Vagina (tissue), 2 donors: ENCODE measurements around the gene PARD3. TPM values are rescaled to one million over a fixed set of nuclear protein-coding genes. Genes with fewer than 3 reads are reported as not detected.
A peak's percentile ranks its signal among the peaks of the same experiment; 100 is the strongest.

ENCODE experiments used
- DNase-seq, 2 donors: peaks; one replicate each; pipeline ENCODE4 v3.0.0-alpha.2; 2017; ENCODE audit errors: extremely low spot score in 2 of 2
- H3K27ac ChIP-seq: fragments of 200-600 bp; sonication (generic); one replicate; pipeline ENCODE4 v1.5.1; 2019
- H3K27me3 ChIP-seq: fragments of 200-600 bp; sonication (generic); one replicate; pipeline ENCODE4 v1.5.1; 2019
- H3K36me3 ChIP-seq, 2 donors: fragments of 200-600 bp; sonication (generic); one replicate each; pipeline ENCODE4 v1.5.1; 2017 to 2019
- H3K4me1 ChIP-seq: fragments of 200-600 bp; sonication (generic); one replicate; pipeline ENCODE4 v1.5.1; 2019
- H3K4me3 ChIP-seq, 2 donors: fragments of 200-600 bp; sonication (generic); 1 replicate in 1 of 2; 2 replicates in 1 of 2; pipeline ENCODE4 v1.5.1; 2016 to 2019
- H3K9me3 ChIP-seq: fragments of 200-600 bp; sonication (generic); one replicate; pipeline ENCODE4 v1.5.1; 2019
- POLR2A ChIP-seq, 2 donors: fragments of 450-650 bp; IDR thresholded peaks; one replicate each; pipeline ENCODE4 v1.6.1; 2017; ENCODE audit warnings: antibody characterized with exemption in 2 of 2, mild to moderate bottlenecking in 2 of 2, moderate library complexity in 2 of 2
- POLR2AphosphoS5 ChIP-seq, 2 donors: sonication (generic); formaldehyde crosslinking; IDR thresholded peaks; one replicate each; pipeline ENCODE4 v1.9.0; 2017; ENCODE audit warnings: antibody characterized with exemption in 2 of 2, mild to moderate bottlenecking in 2 of 2, low read depth in 1 of 2; ENCODE audit not compliant: insufficient read depth in 1 of 2
- intact Hi-C: fragments of 100-400 bp; cut with DNase I; formaldehyde crosslinking; loops from one replicate; pipeline ENCODE4 v1.15.1; 2023
- total RNA-seq: library from RNA; depleted of rRNA; stranded (reverse); fragments of >200 nt; gene quantifications from one replicate; pipeline ENCODE4 v1.2.3, GENCODE V29; 2016
- TF ChIP-seq, protein P1 (sequence below), 3 experiments: fragments of 450-650 bp in 2 of 3; fragments of 200-600 bp in 1 of 3; sonication (generic) in 1 of 3; IDR thresholded peaks; one replicate each; pipeline ENCODE4 v1.5.1; 2017 to 2019; ENCODE audit warnings: antibody characterized with exemption in 3 of 3, mild to moderate bottlenecking in 2 of 3, moderate library complexity in 2 of 3

PARD3 gene
- total RNA-seq, 1 donor from 2014 or later, result 95.5 TPM

DNA sequence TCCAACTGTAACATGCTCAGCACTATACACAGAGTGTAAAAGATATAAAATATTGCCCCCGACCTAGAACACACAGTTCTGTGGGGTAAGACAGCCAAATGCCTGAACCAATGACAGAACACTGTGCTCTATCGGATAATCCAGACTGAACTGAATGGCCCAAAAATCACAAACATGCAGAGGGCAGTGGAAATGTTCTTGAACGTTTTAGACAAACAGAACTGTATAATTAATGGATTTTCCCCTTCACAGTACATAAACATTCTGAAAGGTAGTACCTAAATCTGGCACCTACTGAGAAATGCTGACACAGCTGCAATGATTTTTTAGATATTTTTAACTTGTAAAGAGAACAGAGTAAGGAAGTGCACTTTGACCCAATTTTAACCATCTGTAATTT is 33.4 kb downstream of the PARD3 start:
- Histone ChIP-seq H3K4me1 (peaks cover 55% of the 10 kb centered on the region), H3K27ac (peak overlapping the region; percentile 42), H3K36me3 (no peaks in the 10 kb centered on the region), H3K9me3 (no peaks in the 10 kb centered on the region), H3K4me3 (no peak overlapping the region), H3K27me3 (no peaks in the 10 kb centered on the region)
- intact Hi-C loops, result no loop called here
- no peak for TF ChIP-seq POLR2AphosphoS5 (IDR thresholded peaks at IDR 0.05; ENCODE audit: insufficient read depth in 1 of 2, low read depth in 1 of 2)
- TF ChIP-seq POLR2A (IDR thresholded peaks at IDR 0.05), result no peak
- TF ChIP-seq, protein P1, sequence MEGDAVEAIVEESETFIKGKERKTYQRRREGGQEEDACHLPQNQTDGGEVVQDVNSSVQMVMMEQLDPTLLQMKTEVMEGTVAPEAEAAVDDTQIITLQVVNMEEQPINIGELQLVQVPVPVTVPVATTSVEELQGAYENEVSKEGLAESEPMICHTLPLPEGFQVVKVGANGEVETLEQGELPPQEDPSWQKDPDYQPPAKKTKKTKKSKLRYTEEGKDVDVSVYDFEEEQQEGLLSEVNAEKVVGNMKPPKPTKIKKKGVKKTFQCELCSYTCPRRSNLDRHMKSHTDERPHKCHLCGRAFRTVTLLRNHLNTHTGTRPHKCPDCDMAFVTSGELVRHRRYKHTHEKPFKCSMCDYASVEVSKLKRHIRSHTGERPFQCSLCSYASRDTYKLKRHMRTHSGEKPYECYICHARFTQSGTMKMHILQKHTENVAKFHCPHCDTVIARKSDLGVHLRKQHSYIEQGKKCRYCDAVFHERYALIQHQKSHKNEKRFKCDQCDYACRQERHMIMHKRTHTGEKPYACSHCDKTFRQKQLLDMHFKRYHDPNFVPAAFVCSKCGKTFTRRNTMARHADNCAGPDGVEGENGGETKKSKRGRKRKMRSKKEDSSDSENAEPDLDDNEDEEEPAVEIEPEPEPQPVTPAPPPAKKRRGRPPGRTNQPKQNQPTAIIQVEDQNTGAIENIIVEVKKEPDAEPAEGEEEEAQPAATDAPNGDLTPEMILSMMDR (IDR thresholded peaks at IDR 0.05), result no peak
- DNase-seq, result no peak

DNA sequence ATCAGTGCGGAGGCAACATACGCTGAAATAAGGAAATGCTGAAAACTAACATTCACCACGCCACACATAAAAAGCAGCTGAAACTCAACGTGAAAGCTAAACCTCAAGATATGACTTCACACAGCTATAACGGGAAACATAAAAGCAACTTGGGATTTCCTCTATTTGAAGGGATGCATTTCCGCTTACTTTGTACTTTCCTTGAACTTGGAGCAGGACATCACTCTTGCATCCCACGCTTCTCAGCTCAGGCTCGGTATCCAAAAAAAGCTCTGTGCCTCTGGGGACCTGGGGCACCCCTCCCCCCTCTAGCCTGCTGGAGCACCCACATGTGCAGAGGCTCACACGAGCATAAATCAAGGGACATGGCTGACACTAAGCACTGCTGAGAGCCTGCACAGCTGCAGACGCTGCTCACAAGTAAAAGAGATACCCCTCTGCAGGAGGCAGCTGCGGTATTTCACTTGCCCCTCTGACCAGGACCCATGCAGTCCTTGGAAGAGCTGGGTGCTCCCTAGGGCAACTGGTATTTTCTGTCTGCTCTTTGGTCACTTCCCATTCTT is 34.2 kb downstream of the PARD3 start:
- Histone ChIP-seq H3K4me1 (peaks cover 47% of the 10 kb centered on the region), H3K4me3 (peak overlapping the region in 1 of 2 donors; percentile 6), H3K36me3 (no peaks in the 10 kb centered on the region), H3K27me3 (no peaks in the 10 kb centered on the region), H3K27ac (peak overlapping the region; percentile 42), H3K9me3 (no peaks in the 10 kb centered on the region)
- DNase-seq, result no peak
- intact Hi-C loops, result no loop called here
- TF ChIP-seq POLR2AphosphoS5 (IDR thresholded peaks at IDR 0.05; ENCODE audit: insufficient read depth in 1 of 2, low read depth in 1 of 2) (peak; percentile 33 to 72), POLR2A (IDR thresholded peaks at IDR 0.05) (no peak)
- TF ChIP-seq, protein P1 (IDR thresholded peaks at IDR 0.05), result no peak

DNA sequence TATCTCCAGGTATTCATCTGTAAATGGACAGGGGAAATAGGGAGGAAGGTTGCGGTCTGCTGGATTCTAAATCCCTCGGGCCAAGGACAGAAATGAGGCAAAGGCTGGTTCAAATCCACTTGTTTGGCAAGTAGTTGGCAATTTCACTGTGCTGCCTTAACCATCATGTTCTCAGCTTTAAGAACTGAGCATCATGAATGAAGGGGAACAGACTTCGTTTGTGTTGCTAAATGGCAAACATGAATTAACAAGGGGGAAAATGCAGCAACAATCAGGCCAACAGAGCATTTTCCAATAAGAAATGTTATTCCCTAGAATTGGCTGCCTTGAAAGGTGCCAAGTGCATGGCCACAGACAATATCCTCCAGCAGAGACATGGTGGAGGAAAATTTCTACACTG is 36.9 kb downstream of the PARD3 start:
- Histone ChIP-seq H3K27me3 (no peaks in the 10 kb centered on the region), H3K36me3 (no peaks in the 10 kb centered on the region), H3K27ac (no peak overlapping the region), H3K4me3 (no peak overlapping the region), H3K4me1 (peaks cover 60% of the 10 kb centered on the region), H3K9me3 (no peaks in the 10 kb centered on the region)
- no peak for DNase-seq
- intact Hi-C loops, result no loop called here
- TF ChIP-seq, protein P1 (IDR thresholded peaks at IDR 0.05), result no peak
- TF ChIP-seq POLR2AphosphoS5 (IDR thresholded peaks at IDR 0.05; ENCODE audit: insufficient read depth in 1 of 2, low read depth in 1 of 2) (no peak), POLR2A (IDR thresholded peaks at IDR 0.05) (no peak)

DNA sequence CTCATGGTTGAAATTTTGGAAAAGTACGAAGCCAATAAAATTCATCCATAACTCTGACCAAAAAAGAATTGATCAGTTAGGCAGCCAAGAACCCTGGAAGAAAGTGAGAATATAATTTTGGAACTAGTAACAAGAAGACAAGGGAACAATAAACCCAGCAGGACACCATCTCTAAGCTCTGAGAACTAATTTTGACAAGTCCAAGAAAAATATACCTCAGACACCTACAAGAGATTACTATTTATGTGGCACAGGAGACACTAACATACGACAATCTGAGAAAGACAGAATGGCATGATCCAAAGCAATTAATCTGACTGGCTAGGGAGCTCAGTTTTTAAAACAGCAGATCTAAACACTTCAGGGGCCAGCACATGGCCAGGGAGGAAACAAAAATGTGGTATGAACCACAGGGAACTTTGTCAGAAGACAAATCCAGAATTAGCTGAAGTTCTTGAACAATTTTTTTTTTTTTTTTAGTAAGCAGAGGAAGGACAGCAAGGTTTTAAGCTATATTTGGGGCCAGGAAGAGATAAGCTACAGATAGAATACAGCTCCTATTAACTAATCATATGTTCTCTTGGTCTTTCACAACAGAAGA is 38.9 kb downstream of the PARD3 start:
- DNase-seq, result no peak
- no peaks in the 10 kb centered on the region for H3K27me3 ChIP-seq
- no peaks in the 10 kb centered on the region for H3K9me3 ChIP-seq
- TF ChIP-seq POLR2A (IDR thresholded peaks at IDR 0.05) (no peak), POLR2AphosphoS5 (IDR thresholded peaks at IDR 0.05; ENCODE audit: insufficient read depth in 1 of 2, low read depth in 1 of 2) (no peak)
- TF ChIP-seq, protein P1 (IDR thresholded peaks at IDR 0.05), result no peak
- H3K36me3 ChIP-seq, result no peaks in the 10 kb centered on the region
- no peak overlapping the region for H3K27ac ChIP-seq
- intact Hi-C loops, result no loop called here
- peaks cover 56% of the 10 kb centered on the region for H3K4me1 ChIP-seq
- no peak overlapping the region for H3K4me3 ChIP-seq

DNA sequence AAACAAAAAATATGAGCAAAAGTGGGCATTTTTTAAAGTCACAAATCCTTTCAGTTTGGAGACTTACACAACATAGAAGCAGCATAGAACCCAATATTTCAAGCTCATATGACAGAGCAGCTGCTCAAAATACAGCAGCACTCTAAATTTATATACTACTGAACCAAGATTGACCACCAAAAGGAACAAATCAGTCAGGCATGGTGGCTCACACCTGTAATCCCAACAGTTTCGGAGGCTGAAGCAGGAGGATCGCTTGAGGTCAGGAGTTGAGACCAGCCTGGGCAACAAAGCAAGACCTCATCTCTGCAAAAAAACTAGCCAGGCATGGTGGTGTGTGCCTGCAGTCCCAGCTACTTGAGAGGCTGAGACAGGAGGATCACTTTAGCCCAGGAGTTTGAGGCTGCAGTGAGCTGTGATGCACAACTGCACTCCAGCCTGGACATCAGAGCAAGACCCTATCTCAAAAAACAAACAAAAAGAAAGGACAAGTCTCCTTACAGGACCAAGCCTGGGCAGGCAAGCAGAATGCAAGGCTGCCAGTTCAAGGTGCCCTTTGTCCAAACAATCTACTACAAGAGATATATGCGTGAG is 40.0 kb downstream of the PARD3 start:
- DNase-seq, result no peak
- intact Hi-C loops, result no loop called here
- TF ChIP-seq, protein P1 (IDR thresholded peaks at IDR 0.05), result no peak
- TF ChIP-seq POLR2A (IDR thresholded peaks at IDR 0.05) (no peak), POLR2AphosphoS5 (IDR thresholded peaks at IDR 0.05; ENCODE audit: insufficient read depth in 1 of 2, low read depth in 1 of 2) (no peak)
- H3K27me3 ChIP-seq, result no peaks in the 10 kb centered on the region
- H3K36me3 ChIP-seq, result no peaks in the 10 kb centered on the region
- no peak overlapping the region for H3K27ac ChIP-seq
- H3K4me1 ChIP-seq, result peaks cover 56% of the 10 kb centered on the region
- no peaks in the 10 kb centered on the region for H3K9me3 ChIP-seq
- H3K4me3 ChIP-seq, result no peak overlapping the region
